Fibroblast of upper back skin (primary cell): ENCODE data around the gene EEF2KMT.
"Not testable (repeated sequence)": the region's sequence is repeated elsewhere in the genome, so short reads cannot be mapped to it uniquely, and the experiment has no call there.

ENCODE experiments used
- DNase-seq: peaks from one replicate; pipeline ENCODE4 v3.0.0-alpha.2; 2013

EEF2KMT gene, protein sequence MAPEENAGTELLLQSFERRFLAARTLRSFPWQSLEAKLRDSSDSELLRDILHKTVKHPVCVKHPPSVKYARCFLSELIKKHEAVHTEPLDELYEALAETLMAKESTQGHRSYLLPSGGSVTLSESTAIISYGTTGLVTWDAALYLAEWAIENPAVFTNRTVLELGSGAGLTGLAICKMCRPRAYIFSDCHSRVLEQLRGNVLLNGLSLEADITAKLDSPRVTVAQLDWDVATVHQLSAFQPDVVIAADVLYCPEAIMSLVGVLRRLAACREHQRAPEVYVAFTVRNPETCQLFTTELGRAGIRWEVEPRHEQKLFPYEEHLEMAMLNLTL

DNA sequence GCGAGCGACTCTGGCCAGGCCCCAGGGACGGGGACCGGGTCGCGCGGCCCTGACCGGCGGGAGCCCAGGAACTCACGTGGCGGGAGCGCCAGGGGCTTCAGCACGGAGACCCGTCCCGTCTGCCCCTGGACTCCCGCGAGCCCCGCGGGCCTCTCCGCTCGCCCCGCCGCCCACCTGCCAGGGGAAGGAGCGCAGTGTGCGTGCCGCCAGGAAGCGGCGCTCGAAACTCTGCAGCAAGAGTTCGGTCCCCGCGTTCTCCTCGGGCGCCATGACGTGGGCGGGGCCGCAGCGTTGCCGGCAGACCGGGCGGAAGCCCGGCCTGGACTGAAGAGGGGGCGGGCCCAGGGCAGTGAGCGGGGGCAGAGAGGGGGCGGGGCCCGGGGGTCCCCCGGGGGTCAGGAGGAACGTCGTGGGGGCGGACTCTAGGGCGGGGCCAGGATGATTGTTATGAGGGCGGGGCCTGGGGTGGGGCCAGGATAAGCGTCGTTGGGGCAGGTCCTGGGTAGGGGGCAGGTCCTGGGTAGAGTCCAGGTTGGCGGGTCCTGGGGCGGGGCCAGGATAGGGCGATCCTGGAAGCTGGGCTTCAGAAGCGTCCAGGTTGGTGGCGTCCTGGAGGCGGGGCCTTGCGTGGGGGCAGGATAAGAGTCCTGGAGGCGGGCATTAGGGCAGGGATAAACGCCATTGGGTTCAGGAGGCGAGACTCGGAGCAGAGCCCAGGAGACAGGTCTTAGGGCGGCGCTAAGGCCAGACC lies at the start of gene EEF2KMT:
Gene EEF2KMT, minus strand, starts transcription at position 326 of the 751 bp plus-strand sequence. Its CDS starts 56 bp downstream, at position 270.
- peak; percentile 100 for DNase-seq

DNA sequence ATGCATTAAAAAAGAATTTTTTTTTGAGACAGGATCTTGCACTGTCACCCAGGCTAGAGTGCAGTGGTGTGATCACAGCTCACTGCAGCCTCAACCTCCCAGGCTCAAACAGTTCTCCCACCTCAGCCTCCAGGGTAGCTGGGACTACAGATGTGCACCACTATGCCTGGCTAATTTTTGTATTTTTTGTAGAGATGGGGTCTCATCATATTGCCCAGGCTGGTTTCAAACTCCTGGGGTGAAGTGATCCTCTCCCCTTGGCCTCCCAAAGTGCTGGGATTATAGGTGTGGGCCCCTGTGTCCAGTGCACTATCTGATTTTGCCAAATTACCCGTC lies 47.0 kb upstream of the EEF2KMT start:
- not testable (repeated sequence) for DNase-seq

GRCh38 chr16:5143761-5144620 lies 46.4 kb upstream of the EEF2KMT start:
- DNase-seq = no peak

DNA sequence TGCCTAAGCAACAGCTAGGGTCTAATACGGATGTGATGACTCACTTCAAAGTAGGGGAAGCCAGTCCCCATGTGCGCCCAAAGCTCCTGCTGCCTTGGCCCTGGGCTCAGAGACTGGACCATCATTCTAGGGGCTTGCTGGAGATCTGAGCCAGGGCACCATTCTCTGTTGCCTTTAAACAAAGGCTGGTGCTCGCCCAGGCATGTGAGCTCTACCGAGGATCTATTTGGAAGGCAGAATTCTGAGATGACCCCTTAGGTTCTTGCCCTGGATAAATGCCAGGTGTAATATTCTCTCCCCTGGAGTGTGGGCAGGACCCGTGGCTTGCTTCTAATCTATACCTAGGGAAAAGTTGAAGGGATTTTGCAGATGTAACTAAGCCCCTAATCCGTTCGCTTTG lies 42.6 kb upstream of the EEF2KMT start:
- DNase-seq = not testable (repeated sequence)

DNA sequence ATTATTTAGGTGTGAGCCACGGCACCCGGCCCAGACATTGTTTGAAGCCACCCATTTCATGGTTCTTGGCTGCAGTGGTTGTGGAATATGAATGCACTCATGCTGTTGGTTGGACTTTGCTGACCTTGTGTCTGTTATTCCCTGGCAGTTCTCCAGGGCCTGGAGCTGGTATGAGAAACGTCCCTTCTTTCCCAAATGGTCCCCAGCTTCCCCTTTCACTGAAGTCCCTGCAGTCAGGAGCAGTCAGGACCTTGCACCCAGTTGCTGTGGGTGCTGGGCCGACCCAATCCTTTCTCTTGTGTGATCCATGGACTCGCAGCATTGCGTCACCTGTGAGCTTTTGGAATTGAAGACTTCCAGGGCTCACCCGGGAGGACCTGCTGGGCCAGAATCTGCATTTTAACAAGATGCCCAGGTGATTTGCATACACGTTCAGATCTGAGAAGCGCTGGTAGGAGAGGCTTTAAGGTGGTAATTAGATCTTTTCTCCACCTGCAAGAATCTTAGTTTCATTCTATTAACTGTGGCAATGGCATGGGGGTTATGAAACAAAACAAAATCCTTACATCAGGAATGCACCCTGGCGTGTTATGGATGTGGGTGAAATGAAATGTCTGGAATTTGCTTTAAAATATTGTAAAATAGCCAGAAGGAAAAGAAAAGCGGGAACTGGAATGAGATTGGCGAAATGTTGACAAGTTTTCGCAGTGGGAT lies 37.3 kb upstream of the EEF2KMT start:
- DNase-seq = not testable (repeated sequence)

DNA sequence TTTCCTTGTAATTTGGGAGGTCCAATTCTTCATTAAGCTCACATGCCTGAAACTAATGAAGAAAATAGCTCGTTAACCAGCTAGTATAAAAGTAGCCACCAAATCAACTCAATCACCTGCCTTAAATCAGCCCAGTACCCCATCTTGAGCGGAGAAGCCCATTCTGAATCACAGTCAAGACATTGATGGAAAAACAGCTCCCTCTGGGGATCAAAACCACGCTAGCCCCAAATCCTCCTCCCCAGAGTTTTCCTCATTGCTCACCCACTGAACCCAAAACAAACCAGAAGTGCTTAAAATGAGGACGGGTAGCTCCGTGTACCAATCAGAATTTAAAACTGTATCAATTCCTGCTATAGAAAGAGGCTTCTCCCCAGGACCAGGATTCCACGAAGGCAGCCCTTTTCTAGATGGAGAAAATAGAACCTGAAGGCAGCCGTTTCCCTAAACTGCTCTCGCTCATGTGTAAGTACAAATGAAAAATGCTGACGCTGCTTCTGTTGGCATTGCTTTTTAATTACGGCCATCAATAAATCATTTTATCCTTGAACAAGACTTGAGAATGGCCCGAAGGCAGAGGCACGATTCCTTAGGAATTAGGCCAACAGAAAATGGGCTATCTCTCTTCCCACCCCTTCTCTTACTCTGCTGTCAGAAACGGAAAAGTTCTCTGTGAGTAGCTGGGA lies 35.5 kb upstream of the EEF2KMT start:
- DNase-seq = not testable (repeated sequence)

DNA sequence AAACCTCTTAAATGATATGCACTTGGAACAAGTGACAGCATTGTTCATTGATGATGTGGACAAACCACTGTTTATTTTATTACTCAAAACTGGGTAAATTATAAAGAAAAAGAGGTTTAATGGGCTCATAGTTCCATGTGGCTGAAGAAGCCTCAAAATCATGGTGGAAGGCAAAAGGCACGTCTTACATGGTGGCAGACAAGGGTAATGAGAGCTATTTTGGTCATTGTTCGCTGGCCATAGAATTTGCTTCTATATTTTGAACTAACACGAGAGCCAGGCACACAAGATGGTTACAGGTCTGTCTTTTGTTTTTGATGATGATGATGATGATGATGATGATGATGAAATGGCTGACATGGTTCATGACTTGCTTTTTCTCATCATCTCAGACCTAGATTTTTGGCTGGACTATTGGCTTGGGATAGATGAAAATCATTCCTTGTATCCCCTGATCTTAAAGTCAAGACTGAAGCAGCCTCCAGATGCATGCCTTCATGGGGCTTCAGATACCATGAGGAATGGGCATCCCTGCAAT lies 33.9 kb upstream of the EEF2KMT start:
- DNase-seq = not testable (repeated sequence)

DNA sequence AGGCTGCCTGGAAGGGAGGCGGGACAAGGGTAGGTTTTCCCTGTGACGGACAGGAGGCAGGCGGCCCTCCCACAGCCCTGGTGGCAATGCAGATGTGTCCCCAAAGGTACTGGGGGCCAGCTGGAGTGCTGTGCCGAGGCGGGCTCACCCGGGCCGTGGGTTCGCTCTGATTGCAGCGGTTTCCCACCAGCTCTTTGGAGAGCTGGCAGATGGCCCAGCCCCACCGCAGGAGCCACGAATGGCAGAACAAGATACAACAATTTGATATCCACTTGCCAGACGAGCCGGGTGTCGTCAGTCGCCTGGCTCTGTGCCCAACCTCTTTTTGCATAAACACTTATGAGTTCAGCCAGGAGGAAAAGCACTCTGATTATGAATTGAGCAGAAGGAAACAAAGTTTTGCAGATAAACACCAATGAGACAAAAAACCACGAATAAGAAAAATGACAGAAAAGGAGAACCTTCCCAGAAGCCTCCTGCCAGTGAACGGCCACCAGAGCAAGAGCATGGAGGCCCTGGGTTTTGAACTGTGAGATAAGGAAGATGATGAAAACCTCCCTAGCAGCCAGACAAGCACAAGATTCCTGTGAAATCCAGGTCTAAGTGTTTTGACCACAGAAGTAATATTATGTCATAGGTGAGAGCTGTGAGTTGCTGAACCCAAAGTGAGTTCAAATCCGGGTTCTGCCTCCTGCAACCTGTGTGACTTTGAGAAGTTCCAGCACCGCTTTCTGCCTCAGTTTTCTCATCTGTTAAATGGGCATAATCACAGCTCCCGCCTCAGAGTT lies 19.9 kb upstream of the EEF2KMT start:
- peak; percentile 32 for DNase-seq

DNA sequence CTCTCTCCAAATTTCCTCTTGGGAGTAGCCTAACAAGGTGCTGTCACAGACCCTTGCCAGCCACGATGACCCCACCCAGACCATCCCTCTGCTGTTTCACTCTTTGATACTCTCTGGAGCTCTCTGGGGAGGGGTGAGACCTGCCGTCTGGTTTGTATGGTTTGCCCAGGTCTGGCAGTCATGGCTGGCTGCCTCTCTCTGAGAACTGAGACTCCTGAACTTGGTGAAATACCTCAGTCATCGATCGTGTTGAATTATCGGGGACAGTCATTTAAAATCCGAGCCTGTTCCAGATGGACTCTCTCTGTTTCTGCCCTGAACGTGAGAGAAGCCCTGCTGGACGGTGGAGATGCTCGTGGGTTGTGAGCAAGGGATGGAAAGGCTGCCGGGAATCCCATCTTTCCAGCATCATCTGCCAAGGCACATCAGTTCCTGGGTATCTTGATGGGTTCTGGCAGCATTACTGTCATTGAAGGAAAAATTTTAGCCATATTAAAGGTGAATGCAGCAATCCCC lies 19.2 kb upstream of the EEF2KMT start:
- DNase-seq = not testable (repeated sequence)

GRCh38 chr16:5110933-5111332 lies 13.3 kb upstream of the EEF2KMT start:
- DNase-seq = not testable (repeated sequence)

- no peak for DNase-seq
These were observed 11.0 kb upstream of the EEF2KMT start for GRCh38 chr16:5108505-5109158.

DNA sequence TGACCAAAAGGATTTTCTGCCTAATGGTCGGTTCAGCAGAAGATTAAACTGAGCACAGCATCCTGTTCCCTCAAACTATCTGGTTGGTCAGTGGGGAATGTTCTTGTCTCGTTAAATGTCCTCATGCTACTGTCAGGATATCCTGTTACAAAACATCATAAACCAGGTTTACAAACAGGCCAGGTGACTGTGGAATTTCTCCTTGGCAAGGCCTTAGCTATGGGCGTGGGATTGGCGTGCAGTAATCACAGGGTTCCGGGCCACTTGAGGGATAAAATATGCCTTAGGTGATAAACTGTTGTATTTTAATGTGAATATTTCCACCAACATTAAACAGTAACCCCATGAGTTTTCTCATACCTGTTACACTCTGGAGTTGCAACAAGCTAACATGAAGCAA lies 7.4 kb upstream of the EEF2KMT start:
- not testable (repeated sequence) for DNase-seq

DNA sequence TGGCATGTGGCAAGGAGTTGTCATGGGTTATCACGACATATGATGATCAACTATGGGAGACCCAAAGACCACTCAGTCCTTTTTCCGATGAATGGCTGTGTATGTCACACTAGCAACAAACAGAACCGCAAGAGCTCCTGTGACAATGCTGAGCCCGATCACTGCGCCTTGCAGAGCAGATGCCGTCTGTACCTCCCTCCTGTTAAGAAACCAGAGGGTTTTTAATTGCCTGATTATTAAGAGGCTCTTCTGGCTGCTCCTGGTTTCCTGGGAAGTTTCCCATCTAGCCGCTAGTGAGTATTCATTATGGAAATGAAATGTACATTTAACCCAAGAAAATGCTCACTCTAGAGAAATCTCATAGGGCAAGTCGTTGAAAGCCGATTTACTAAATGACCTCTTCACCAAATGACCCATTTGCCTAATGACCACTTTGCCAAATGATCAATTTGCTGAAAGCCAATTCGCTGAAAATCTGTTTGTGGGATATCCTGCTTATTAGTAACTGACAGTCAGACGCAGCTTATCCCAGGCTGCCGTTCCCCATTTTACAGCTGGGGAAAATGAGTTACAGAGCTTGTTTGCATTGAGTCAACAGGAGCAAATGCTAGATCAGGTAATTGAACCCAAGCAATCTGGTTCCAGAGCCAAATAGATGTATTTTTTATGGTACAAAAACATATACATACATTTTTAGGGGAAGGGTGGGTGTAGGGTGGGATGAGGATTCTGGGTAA lies 5.9 kb upstream of the EEF2KMT start:
- not testable (repeated sequence) for DNase-seq

DNA sequence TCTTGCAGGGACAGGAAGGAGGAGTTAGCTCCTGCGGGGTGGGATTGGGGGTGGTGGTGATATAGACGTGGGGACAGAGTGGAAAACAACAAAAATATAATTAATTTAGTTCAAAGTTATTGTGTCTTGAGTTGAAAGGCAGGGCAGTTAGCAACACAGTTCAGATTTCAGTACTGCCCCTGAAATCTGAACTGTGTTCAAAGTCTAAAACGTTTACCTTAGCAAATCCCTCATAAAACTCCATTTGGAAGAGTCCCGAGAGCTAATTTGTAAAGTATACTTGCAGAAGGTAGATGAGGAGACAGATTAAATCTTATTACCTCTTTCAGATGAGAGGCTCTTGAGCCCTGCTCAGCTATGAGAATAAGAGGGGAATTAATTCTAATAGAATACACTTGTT lies 1.6 kb upstream of the EEF2KMT start:
- DNase-seq = not testable (repeated sequence)

DNA sequence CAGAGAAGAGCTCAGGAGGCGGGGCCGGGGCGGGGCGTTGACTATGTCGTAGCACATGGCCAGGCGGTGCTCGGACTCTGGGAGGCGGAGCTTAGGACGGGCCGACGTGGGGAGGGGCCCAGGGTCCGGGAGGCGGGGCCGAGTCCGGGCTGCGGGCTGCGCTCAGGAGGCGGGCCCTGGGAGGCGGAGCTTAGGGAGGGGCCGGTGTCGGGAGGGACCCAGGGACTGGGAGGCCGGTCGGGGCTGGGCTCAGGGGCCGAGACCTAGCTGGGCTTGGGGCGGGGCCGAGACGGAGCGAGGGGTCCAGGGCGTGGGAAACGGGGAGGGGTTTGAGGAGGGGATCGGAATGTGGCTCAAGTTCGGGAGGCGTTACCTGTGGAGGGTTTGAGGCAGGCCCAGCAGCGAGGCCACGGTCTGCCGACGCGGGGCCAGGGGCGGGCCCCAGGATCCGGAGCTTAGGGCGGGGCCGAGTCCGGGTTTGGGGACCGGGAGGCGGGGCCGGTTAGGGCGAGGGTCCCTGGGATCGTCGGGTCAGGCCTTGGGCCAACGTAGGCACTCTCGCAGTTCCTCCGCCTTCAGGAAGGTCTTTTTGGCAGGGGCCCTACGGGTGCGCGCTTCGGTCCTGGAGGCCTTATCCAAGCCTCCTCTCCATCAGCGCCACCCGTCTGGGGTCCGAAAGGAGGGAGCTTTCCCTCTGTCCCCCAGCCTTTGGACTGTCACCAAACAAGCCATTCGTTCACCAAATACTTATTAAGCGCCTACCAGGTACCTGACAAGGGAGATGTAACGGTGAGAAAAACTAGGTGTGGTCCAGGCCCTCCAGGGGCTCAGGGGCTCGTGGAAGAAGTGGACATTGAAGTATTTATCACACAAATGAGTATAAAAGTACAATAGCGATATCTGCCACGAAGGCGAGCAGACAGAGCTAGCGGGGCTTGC lies 895 bp upstream of the EEF2KMT start:
- peak; percentile 63 for DNase-seq

GRCh38 chr16:5097061-5097469 lies 530 bp downstream of the EEF2KMT start:
- DNase-seq = not testable (repeated sequence)

DNA sequence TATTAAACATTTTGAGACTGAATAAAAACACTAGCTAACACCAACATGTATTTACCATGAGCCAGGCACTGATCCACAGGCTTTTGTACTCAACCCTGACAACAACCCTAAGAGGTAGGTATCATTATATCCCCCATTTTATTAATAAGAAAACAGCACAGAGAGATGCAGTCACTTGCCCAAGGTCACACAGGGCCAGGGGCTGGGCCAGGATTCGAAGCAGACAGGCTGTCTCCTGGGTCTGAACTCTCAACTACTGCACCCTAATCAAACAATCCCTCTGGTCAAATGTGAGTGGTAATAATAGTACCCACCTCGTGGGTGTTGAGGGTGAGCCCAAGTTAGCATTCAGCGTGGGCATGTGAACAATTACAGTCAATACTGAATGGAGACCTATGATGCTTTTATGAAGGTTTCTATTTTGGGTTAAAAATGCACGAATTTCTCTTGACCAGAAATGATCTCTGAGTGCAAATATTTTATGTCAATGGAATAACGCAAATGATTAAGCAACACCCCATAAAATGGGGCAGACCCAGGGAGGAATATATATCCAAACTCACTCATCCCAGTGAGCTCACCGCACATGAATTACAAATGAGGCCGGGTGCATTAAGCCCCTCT lies 1.0 kb downstream of the EEF2KMT start:
- peak; percentile 21 for DNase-seq
